B cell (primary cell): ENCODE data around the gene MTG2. TPM values are rescaled to one million over a fixed set of nuclear protein-coding genes. Genes with fewer than 3 reads are reported as not detected.

Source experiments
- ATAC-seq: fragments of 200-7000 bp; cut with Tn5 transposase; one replicate; pipeline ENCODE4 v1.10.0; 2021; ENCODE audit warnings: low read depth, mild to moderate bottlenecking, moderate number of reproducible peaks, moderate library complexity
- CTCF ChIA-PET: fragments of 350-600 bp; sonication (Branson Sonifier 250); formaldehyde crosslinking; loops from one replicate; lab custom pipeline; 2021; ENCODE audit warnings: antibody characterized with exemption, inconsistent platforms; lab: Charles Lee
- POLR2A ChIA-PET: fragments of 350-600 bp; sonication (Branson Sonifier 250); formaldehyde crosslinking; loops from one replicate; lab custom pipeline; 2021; ENCODE audit warnings: antibody characterized with exemption; lab: Charles Lee
- DNase-seq: peaks from one replicate; pipeline ENCODE4 v3.0.0; 2013
- H2AFZ ChIP-seq: 2 replicates; pipeline ENCODE4 v1.6.1; 2012; ENCODE audit warnings: mild to moderate bottlenecking, low read depth, low read length; ENCODE audit not compliant: insufficient read depth, poor library complexity, severe bottlenecking
- H3K27ac ChIP-seq, 2 donors: 1 replicate in 1 of 2; 2 replicates in 1 of 2; pipeline ENCODE4 v1.5.1; 2012 to 2013; ENCODE audit warnings: low read length in 2 of 2, mild to moderate bottlenecking in 2 of 2, moderate library complexity in 1 of 2
- H3K27me3 ChIP-seq, 4 experiments: fragments of 200-600 bp in 1 of 4; sonication (generic) in 1 of 4; replicated peaks in 1 of 4; 1 replicate in 2 of 4; 2 replicates in 2 of 4; pipeline versions ENCODE4 v1.6.1 to v1.7.0; 2013 to 2016; ENCODE audit warnings: low read length in 3 of 4, mild to moderate bottlenecking in 2 of 4, mixed read lengths in 1 of 4, moderate library complexity in 1 of 4; ENCODE audit not compliant: insufficient read depth in 4 of 4, control insufficient read depth in 3 of 4; ENCODE audit errors: control extremely low read depth in 1 of 4
- H3K36me3 ChIP-seq, 2 experiments: replicated peaks in 1 of 2; 1 replicate in 1 of 2; 2 replicates in 1 of 2; pipeline versions ENCODE4 v1.6.1 to v1.7.1; 2013; ENCODE audit warnings: low read length in 1 of 2; ENCODE audit not compliant: insufficient read depth in 2 of 2, control insufficient read depth in 1 of 2; ENCODE audit errors: control extremely low read depth in 1 of 2, extremely low read depth in 1 of 2
- H3K4me1 ChIP-seq, 2 donors: fragments of 200-600 bp in 1 of 2; sonication (generic) in 1 of 2; 1 replicate in 1 of 2; 2 replicates in 1 of 2; pipeline versions ENCODE4 v1.5.1 to v1.6.1; 2013 to 2017; ENCODE audit warnings: low read length in 2 of 2; ENCODE audit not compliant: control insufficient read depth in 2 of 2, insufficient read depth in 2 of 2
- H3K4me2 ChIP-seq: replicated peaks from 2 replicates; pipeline ENCODE3; 2012; ENCODE audit warnings: mild to moderate bottlenecking, low read depth, low read length; ENCODE audit not compliant: poor library complexity, severe bottlenecking
- H3K4me3 ChIP-seq, 5 experiments: fragments of 200-600 bp in 1 of 5; sonication (generic) in 1 of 5; 1 replicate in 3 of 5; 2 replicates in 2 of 5; pipeline versions ENCODE4 v1.5.1 to v1.7.0; 2011 to 2016; ENCODE audit warnings: low read length in 4 of 5, mild to moderate bottlenecking in 4 of 5, low read depth in 2 of 5, control low read depth in 1 of 5, moderate library complexity in 1 of 5; ENCODE audit not compliant: insufficient read depth in 1 of 5; ENCODE audit errors: control extremely low read depth in 1 of 5, extremely low read depth in 1 of 5
- H3K79me2 ChIP-seq: fragments of 200-600 bp; sonication (generic); one replicate; pipeline ENCODE4 v1.6.0; 2016; ENCODE audit warnings: low read length; ENCODE audit not compliant: control insufficient read depth, insufficient read depth
- H3K9ac ChIP-seq: fragments of 200-600 bp; sonication (generic); 2 replicates; pipeline ENCODE4 v1.6.1; 2017; ENCODE audit warnings: mild to moderate bottlenecking, low read length, moderate library complexity
- H3K9me3 ChIP-seq, 3 donors: one replicate each; pipeline versions ENCODE4 v1.6.1 to v1.7.1; 2013; ENCODE audit warnings: low read length in 2 of 3; ENCODE audit not compliant: control insufficient read depth in 2 of 3, insufficient read depth in 1 of 3; ENCODE audit errors: control extremely low read depth in 1 of 3
- H4K20me1 ChIP-seq: 2 replicates; pipeline ENCODE4 v1.6.0; 2012; ENCODE audit warnings: mild to moderate bottlenecking, low read length; ENCODE audit not compliant: insufficient read depth, control insufficient read depth, poor library complexity, severe bottlenecking
- H3K27ac Mint-ChIP-seq: one replicate; pipeline ENCODE4 v1.8.0; 2021; ENCODE audit warnings: mixed read lengths
- H3K27me3 Mint-ChIP-seq: one replicate; pipeline ENCODE4 v1.8.0; 2021; ENCODE audit warnings: mixed read lengths
- H3K4me1 Mint-ChIP-seq: one replicate; pipeline ENCODE4 v1.8.0; 2021; ENCODE audit warnings: mixed read lengths
- H3K4me3 Mint-ChIP-seq: one replicate; pipeline ENCODE4 v1.8.0; 2021; ENCODE audit warnings: mixed read lengths
- H3K9me3 Mint-ChIP-seq: one replicate; pipeline ENCODE4 v1.8.0; 2022; ENCODE audit warnings: mixed read lengths; ENCODE audit not compliant: insufficient read depth
- CTCF ChIP-seq: fragments of 200-600 bp; IDR thresholded peaks from one replicate; pipeline ENCODE4 v1.8.0; 2022; ENCODE audit warnings: antibody characterized with exemption, mild to moderate bottlenecking
- EZH2 ChIP-seq: IDR thresholded peaks from 2 replicates; pipeline ENCODE4 v1.6.1; 2012; ENCODE audit warnings: borderline replicate concordance, low read depth, mild to moderate bottlenecking, moderate library complexity, low read length; ENCODE audit not compliant: insufficient read depth, poor library complexity, severe bottlenecking
- WGBS: methylation state at CpG from one replicate; pipeline ENCODE4 v1.1.5; 2013; ENCODE audit warnings: missing lambda C conversion rate; ENCODE audit not compliant: insufficient coverage; 5-methylcytosine and 5-hydroxymethylcytosine counted together
- intact Hi-C: fragments of 100-400 bp; cut with micrococcal nuclease; formaldehyde crosslinking; loops from one replicate; pipeline ENCODE4 v1.10.0; 2022
- polyA plus RNA-seq: library from polyadenylated mRNA; depleted of rRNA; stranded (reverse); fragments of >200 nt; gene quantifications from 2 replicates; pipeline ENCODE4 v1.2.3, GENCODE V29; 2012
- total RNA-seq, 2 donors: library from RNA; stranded (reverse); fragments of 120-200 nt in 1 of 2; gene quantifications; 1 replicate in 1 of 2; 2 replicates in 1 of 2; pipeline versions ENCODE4 v1.2.3 to v1.2.4, GENCODE V29; 2013 to 2022

The MTG2 gene
- total and polyA plus RNA-seq, 2 donors (not counting 1 experiment from before 2014, with no cell fraction given) = 29.6 to 48.4 TPM

DNA sequence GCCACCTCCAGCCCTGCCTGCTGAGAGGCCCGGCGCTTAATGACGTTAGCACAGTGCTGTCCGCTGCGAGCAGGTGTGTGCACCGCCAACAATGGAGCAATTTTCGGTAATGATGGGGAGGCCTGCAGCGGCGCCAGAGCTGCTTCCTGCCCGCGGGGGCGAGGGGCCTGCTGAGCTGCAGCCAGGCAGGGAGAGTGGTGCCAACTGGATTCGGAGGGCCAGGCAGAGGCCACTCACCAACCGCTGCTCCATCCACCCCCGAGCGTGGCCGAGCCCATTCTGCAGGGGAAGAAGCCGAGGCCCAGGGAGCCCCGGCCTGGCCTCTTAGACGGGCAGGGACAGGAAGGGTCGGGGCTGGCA lies 27.6 kb downstream of the MTG2 start:
- Histone ChIP-seq H3K9ac (no peak overlapping the region), H3K4me2 (no peak overlapping the region), H3K27me3 (peaks cover 0 to 40% (median 11%) of the 10 kb centered on the region in 4 experiments), H3K9me3 (no peaks in the 10 kb centered on the region), H3K79me2 (no peaks in the 10 kb centered on the region), H3K27ac (no peak overlapping the region), H3K4me1 (no peaks in the 10 kb centered on the region), H3K36me3 (no peaks in the 10 kb centered on the region), H4K20me1 (no peaks in the 10 kb centered on the region), H2AFZ (no peak overlapping the region), H3K4me3 (no peak overlapping the region)
- intact Hi-C loops = no loop called here
- Mint-ChIP-seq H3K27ac (no peak overlapping the region), H3K9me3 (no peaks in the 10 kb centered on the region), H3K4me1 (no peaks in the 10 kb centered on the region), H3K27me3 (peaks cover 17% of the 10 kb centered on the region), H3K4me3 (no peak overlapping the region)
- 70% methylated on average over 21 of the region's 21 CpGs for WGBS
- ChIA-PET POLR2A (no interaction called here), CTCF (no interaction called here)
- DNase-seq = no peak
- no peak for ATAC-seq
- TF ChIP-seq CTCF = no peak
- TF ChIP-seq EZH2 = no peak

GRCh38 chr20:62211216-62211615 lies 28.4 kb downstream of the MTG2 start:
- Histone ChIP-seq H4K20me1 (no peaks in the 10 kb centered on the region), H3K4me2 (no peak overlapping the region), H3K4me3 (no peak overlapping the region), H3K36me3 (no peaks in the 10 kb centered on the region), H3K4me1 (no peaks in the 10 kb centered on the region), H3K27ac (no peak overlapping the region), H2AFZ (no peak overlapping the region), H3K79me2 (no peaks in the 10 kb centered on the region), H3K9ac (no peak overlapping the region), H3K27me3 (peaks cover 0 to 40% (median 11%) of the 10 kb centered on the region in 4 experiments), H3K9me3 (no peaks in the 10 kb centered on the region)
- intact Hi-C loops = no loop called here
- Mint-ChIP-seq H3K9me3 (no peaks in the 10 kb centered on the region), H3K27ac (no peak overlapping the region), H3K4me1 (no peaks in the 10 kb centered on the region), H3K4me3 (no peak overlapping the region), H3K27me3 (peaks cover 17% of the 10 kb centered on the region)
- ChIA-PET POLR2A (no interaction called here), CTCF (interaction anchor here (0.5 kb wide), 1 partner anchor 47 kb away, joined by 3 read pairs; no protein-coding TSS in a partner anchor)
- WGBS = 88% methylated on average over 8 of the region's 8 CpGs
- ATAC-seq (no peak), DNase-seq (no peak)
- TF ChIP-seq CTCF (no peak), EZH2 (no peak)
